ENCODE data around the gene AQP3. TPM values are rescaled to one million over a fixed set of nuclear protein-coding genes. Genes with fewer than 3 reads are reported as not detected.

The AQP3 gene
- total and polyA plus RNA-seq, 2 of the 13 experiments (the other 11 are each of a cell fraction or from before 2014, with no cell fraction given) = 1.4 to 5.5 TPM

GRCh38 chr9:33415501-33416038 is 31.8 kb downstream of the AQP3 start (continued):
- TF ChIP-seq ZSCAN20 (CRISPR knock-in tag; IDR thresholded peaks at IDR 0.05; ENCODE audit: borderline replicate concordance) (no peak; the same call in 1 of the 2 replicates), NR1H2 (CRISPR knock-in tag; IDR thresholded peaks at IDR 0.05; ENCODE audit: borderline replicate concordance, low read depth) (no peak), ZNF207 (IDR thresholded peaks at IDR 0.05; ENCODE audit: borderline replicate concordance) (no peak), XBP1 (CRISPR knock-in tag; IDR thresholded peaks at IDR 0.05) (peak; percentile 79; the same call in 1 of the 2 replicates), TRIM22 (IDR thresholded peaks at IDR 0.05) (no peak), ZNF160 (CRISPR knock-in tag; IDR thresholded peaks at IDR 0.05) (peak; percentile 85; the same call in 1 of the 2 replicates), ZFP36 (IDR thresholded peaks at IDR 0.05; ENCODE audit: borderline replicate concordance, low read depth, low read length, partially characterized antibody) (peak; percentile 79), MED8 (CRISPR knock-in tag; IDR thresholded peaks at IDR 0.05; ENCODE audit: insufficient replicate concordance) (peak; percentile 85), ZNF292 (CRISPR knock-in tag; IDR thresholded peaks at IDR 0.05; ENCODE audit: borderline replicate concordance, low read depth) (peak; percentile 75; the same call in 1 of the 2 replicates), THAP7 (CRISPR knock-in tag; IDR thresholded peaks at IDR 0.05) (no peak), MIER3 (CRISPR knock-in tag; IDR thresholded peaks at IDR 0.05; ENCODE audit: borderline replicate concordance) (peak; percentile 100), CCDC6 (CRISPR knock-in tag; IDR thresholded peaks at IDR 0.05) (peak; percentile 98), ZNF777 (CRISPR knock-in tag; IDR thresholded peaks at IDR 0.05) (peak; percentile 57), CAMTA2 (CRISPR knock-in tag; IDR thresholded peaks at IDR 0.05; ENCODE audit: borderline replicate concordance) (no peak), EED (CRISPR knock-in tag; IDR thresholded peaks at IDR 0.05) (no peak), ZNF619 (CRISPR knock-in tag; IDR thresholded peaks at IDR 0.05) (0 out of 2 replicates have a peak, but pooled peaks have one; percentile 50)
- TF ChIP-seq, protein P1, sequence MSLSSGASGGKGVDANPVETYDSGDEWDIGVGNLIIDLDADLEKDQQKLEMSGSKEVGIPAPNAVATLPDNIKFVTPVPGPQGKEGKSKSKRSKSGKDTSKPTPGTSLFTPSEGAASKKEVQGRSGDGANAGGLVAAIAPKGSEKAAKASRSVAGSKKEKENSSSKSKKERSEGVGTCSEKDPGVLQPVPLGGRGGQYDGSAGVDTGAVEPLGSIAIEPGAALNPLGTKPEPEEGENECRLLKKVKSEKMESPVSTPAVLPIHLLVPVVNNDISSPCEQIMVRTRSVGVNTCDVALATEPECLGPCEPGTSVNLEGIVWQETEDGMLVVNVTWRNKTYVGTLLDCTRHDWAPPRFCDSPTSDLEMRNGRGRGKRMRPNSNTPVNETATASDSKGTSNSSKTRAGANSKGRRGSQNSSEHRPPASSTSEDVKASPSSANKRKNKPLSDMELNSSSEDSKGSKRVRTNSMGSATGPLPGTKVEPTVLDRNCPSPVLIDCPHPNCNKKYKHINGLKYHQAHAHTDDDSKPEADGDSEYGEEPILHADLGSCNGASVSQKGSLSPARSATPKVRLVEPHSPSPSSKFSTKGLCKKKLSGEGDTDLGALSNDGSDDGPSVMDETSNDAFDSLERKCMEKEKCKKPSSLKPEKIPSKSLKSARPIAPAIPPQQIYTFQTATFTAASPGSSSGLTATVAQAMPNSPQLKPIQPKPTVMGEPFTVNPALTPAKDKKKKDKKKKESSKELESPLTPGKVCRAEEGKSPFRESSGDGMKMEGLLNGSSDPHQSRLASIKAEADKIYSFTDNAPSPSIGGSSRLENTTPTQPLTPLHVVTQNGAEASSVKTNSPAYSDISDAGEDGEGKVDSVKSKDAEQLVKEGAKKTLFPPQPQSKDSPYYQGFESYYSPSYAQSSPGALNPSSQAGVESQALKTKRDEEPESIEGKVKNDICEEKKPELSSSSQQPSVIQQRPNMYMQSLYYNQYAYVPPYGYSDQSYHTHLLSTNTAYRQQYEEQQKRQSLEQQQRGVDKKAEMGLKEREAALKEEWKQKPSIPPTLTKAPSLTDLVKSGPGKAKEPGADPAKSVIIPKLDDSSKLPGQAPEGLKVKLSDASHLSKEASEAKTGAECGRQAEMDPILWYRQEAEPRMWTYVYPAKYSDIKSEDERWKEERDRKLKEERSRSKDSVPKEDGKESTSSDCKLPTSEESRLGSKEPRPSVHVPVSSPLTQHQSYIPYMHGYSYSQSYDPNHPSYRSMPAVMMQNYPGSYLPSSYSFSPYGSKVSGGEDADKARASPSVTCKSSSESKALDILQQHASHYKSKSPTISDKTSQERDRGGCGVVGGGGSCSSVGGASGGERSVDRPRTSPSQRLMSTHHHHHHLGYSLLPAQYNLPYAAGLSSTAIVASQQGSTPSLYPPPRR (CRISPR knock-in tag; IDR thresholded peaks at IDR 0.05; ENCODE audit: borderline replicate concordance) = peak; percentile 100
- TF ChIP-seq, protein P2, sequence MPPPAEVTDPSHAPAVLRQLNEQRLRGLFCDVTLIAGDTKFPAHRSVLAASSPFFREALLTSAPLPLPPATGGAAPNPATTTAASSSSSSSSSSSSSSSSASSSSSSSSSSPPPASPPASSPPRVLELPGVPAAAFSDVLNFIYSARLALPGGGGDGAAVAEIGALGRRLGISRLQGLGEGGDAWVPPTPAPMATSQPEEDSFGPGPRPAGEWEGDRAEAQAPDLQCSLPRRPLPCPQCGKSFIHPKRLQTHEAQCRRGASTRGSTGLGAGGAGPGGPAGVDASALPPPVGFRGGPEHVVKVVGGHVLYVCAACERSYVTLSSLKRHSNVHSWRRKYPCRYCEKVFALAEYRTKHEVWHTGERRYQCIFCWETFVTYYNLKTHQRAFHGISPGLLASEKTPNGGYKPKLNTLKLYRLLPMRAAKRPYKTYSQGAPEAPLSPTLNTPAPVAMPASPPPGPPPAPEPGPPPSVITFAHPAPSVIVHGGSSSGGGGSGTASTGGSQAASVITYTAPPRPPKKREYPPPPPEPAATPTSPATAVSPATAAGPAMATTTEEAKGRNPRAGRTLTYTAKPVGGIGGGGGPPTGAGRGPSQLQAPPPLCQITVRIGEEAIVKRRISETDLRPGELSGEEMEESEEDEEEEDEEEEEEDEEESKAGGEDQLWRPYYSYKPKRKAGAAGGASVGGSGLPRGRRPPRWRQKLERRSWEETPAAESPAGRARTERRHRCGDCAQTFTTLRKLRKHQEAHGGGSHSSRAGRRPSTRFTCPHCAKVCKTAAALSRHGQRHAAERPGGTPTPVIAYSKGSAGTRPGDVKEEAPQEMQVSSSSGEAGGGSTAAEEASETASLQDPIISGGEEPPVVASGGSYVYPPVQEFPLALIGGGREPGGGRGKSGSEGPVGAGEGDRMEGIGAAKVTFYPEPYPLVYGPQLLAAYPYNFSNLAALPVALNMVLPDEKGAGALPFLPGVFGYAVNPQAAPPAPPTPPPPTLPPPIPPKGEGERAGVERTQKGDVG (CRISPR knock-in tag; IDR thresholded peaks at IDR 0.05; ENCODE audit: borderline replicate concordance) = peak; percentile 61; the same call in 1 of the 2 replicates
- TF ChIP-seq, protein P3, sequence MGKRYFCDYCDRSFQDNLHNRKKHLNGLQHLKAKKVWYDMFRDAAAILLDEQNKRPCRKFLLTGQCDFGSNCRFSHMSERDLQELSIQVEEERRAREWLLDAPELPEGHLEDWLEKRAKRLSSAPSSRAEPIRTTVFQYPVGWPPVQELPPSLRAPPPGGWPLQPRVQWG (CRISPR knock-in tag; IDR thresholded peaks at IDR 0.05; ENCODE audit: borderline replicate concordance, low read depth) = no peak

All from HepG2 (cell line).